Breast epithelium (tissue), 3 donors: Measurements from ENCODE around the gene UIMC1.

Source experiments
- CTCF ChIP-seq, 3 donors: fragments of 450-650 bp; IDR thresholded peaks; one replicate each; pipeline ENCODE4 v1.5.1; 2016 to 2017; ENCODE audit warnings: antibody characterized with exemption in 3 of 3, mild to moderate bottlenecking in 3 of 3, moderate library complexity in 3 of 3
- POLR2A ChIP-seq: fragments of 450-650 bp; IDR thresholded peaks from one replicate; pipeline ENCODE4 v1.6.1; 2016; ENCODE audit warnings: antibody characterized with exemption, mild to moderate bottlenecking, moderate library complexity

DNA sequence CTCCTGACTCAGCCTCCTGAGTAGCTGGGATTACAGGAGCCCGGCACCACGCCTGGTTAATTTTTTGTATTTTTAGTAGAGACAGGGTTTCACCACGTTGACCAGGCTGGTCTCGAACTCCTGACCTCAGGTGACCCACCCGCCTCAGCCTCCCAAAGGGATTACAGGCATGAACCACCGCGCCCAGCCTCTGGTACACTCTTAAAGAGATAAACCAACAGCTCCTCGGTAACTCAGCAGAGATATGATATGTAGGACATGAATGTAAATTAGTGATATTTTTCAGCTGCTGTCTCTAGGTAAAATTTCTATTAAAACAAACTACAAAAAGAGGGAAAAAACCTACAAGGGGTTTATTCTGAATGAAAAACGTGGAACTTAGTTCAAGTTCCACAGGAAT is 64.6 kb downstream of the UIMC1 start:
- TF ChIP-seq CTCF (IDR thresholded peaks at IDR 0.05) = no peak
- no peak for TF ChIP-seq POLR2A
